ENCODE results near the gene EDC3. TPM values are rescaled to one million over a fixed set of nuclear protein-coding genes. Genes with fewer than 3 reads are reported as not detected.

The EDC3 gene
- total RNA-seq, 2 donors from 2014 or later = 6.7 to 9.2 TPM

DNA sequence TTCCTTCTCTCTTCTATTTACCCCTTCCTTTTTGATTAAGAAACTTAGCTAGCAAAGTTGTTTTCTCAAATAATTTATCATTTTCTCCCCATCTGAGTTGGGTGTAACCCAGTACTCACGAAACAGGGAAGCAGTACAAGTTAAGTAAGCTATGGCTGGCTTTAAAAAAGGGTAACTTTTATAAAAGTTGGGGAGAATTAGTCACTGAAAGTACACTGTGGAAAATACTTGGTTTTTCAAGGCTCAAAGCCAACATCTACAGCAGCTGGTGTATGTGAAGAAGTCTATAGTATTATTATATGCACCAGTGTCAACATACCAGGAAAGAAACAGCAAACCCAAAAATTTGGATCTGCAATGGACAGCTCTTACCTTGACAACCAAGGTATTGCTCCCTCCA, 54.7 kb downstream of the EDC3 start:
- Histone ChIP-seq H3K9me3 (no peaks in the 10 kb centered on the region), H3K4me3 (no peak overlapping the region), H3K4me1 (peaks cover 44% of the 10 kb centered on the region), H3K36me3 (replicated peaks in 1 of 2; ENCODE audit: insufficient read depth in 1 of 2, low read depth in 2 of 2) (peaks cover 0 to 10% of the 10 kb centered on the region in 2 donors), H3K27ac (no peak overlapping the region), H3K27me3 (no peaks in the 10 kb centered on the region)
- 83 to 84% methylated on average over 1 of the region's 1 CpG for WGBS, 2 donors
- TF ChIP-seq POLR2A (IDR thresholded peaks at IDR 0.05) = no peak
- TF ChIP-seq, protein P1, sequence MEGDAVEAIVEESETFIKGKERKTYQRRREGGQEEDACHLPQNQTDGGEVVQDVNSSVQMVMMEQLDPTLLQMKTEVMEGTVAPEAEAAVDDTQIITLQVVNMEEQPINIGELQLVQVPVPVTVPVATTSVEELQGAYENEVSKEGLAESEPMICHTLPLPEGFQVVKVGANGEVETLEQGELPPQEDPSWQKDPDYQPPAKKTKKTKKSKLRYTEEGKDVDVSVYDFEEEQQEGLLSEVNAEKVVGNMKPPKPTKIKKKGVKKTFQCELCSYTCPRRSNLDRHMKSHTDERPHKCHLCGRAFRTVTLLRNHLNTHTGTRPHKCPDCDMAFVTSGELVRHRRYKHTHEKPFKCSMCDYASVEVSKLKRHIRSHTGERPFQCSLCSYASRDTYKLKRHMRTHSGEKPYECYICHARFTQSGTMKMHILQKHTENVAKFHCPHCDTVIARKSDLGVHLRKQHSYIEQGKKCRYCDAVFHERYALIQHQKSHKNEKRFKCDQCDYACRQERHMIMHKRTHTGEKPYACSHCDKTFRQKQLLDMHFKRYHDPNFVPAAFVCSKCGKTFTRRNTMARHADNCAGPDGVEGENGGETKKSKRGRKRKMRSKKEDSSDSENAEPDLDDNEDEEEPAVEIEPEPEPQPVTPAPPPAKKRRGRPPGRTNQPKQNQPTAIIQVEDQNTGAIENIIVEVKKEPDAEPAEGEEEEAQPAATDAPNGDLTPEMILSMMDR (IDR thresholded peaks at IDR 0.05) = no peak
- no peak for DNase-seq
- no peak for ATAC-seq
- intact Hi-C loops (cut with DNase I) = no loop called here

DNA sequence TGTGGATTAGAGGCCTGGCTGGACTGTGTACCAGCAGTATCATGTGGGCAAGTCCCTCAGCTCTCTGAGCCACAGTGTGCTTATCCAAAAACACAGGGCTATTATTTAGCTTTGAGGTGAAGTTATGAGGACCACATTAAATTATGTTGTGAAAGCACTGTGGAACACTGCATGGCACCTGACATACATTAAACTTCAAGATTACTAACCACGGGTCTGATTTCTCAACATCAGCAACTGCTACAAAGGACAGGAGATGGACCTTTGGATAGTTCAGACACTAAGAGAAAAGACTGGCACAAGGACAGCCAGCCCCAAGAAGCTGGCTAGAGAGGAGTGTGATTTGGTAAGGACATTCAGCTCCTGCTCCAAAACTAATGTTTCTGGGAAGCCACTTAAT, 58.8 kb downstream of the EDC3 start:
- Histone ChIP-seq H3K27ac (no peak overlapping the region), H3K27me3 (no peaks in the 10 kb centered on the region), H3K4me3 (no peak overlapping the region), H3K9me3 (no peaks in the 10 kb centered on the region), H3K4me1 (peaks cover 13% of the 10 kb centered on the region), H3K36me3 (replicated peaks in 1 of 2; ENCODE audit: insufficient read depth in 1 of 2, low read depth in 2 of 2) (peaks cover 0 to 21% of the 10 kb centered on the region in 2 donors)
- no peak for DNase-seq
- ATAC-seq = no peak
- no peak for TF ChIP-seq POLR2A (IDR thresholded peaks at IDR 0.05)
- TF ChIP-seq, protein P1 (IDR thresholded peaks at IDR 0.05) = no peak
- intact Hi-C loops (cut with DNase I) = no loop called here
- whole genome bisulfite sequencing, 2 donors = 25 to 57% methylated on average over 1 of the region's 1 CpG

DNA sequence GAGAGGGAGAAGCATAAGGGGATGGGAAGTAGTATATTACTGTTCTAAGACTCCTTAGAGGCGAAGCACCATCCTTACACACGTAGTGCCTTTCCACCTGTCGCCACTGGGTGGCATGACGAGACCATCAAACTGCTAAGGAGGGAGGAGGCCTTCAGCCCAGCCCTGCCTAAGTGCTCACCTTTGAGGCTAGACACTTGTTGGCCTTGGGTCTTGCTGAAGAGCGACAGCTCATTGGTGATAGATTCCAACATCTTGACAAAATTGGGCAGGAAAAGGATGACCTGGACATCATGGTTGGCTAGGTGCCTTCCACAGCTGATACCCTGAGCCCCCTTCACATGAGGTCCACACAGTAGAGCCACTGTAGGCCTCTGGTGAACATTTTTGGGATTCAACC, 60.6 kb downstream of the EDC3 start:
- H3K4me3 ChIP-seq = no peak overlapping the region
- no peak for TF ChIP-seq POLR2A (IDR thresholded peaks at IDR 0.05)
- TF ChIP-seq, protein P1 (IDR thresholded peaks at IDR 0.05) = peak; percentile 57 to 91 (median 85)
- no peaks in the 10 kb centered on the region for H3K27me3 ChIP-seq
- 12 to 21% methylated on average over 5 of the region's 5 CpGs for WGBS, 2 donors
- DNase-seq = peak; percentile 67 to 74 (median 70)
- intact Hi-C loops (cut with DNase I) = no loop called here
- no peak overlapping the region for H3K27ac ChIP-seq
- H3K36me3 ChIP-seq (replicated peaks in 1 of 2; ENCODE audit: insufficient read depth in 1 of 2, low read depth in 2 of 2) = peaks cover 0 to 23% of the 10 kb centered on the region in 2 donors
- H3K9me3 ChIP-seq = no peaks in the 10 kb centered on the region
- no peaks in the 10 kb centered on the region for H3K4me1 ChIP-seq
- ATAC-seq = peak; percentile 75

DNA sequence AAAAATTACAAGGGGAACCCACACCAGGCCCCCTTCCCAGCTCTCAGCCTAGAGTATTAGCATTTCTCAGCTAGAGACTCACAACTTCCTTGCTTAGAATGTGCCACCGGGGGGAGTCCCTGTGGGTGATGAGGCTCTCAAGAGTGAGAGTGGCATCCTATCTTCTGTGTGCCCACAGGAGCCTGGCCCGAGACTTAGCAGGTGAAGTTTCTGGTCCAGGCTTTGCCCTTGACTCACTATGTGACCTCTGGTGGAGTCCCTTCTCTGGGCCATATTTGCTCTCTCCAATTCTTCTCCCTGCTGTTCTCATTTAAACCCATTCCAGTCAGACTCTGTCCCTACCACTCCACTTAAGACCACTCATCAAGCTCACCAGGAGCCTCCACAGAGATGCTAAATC, 62.0 kb downstream of the EDC3 start:
- no peaks in the 10 kb centered on the region for H3K4me1 ChIP-seq
- peaks cover 0 to 26% of the 10 kb centered on the region in 2 donors for H3K36me3 ChIP-seq (replicated peaks in 1 of 2; ENCODE audit: insufficient read depth in 1 of 2, low read depth in 2 of 2)
- no peak overlapping the region for H3K4me3 ChIP-seq
- intact Hi-C loops (cut with DNase I) = loop anchor here (5.0 kb wide), 1 partner anchor 134 kb away; no protein-coding TSS in a partner anchor
- no peak for TF ChIP-seq POLR2A (IDR thresholded peaks at IDR 0.05)
- TF ChIP-seq, protein P1 (IDR thresholded peaks at IDR 0.05) = no peak
- no peaks in the 10 kb centered on the region for H3K9me3 ChIP-seq
- WGBS, 2 donors = 76 to 82% methylated on average over 2 of the region's 2 CpGs
- no peak overlapping the region for H3K27ac ChIP-seq
- ATAC-seq (no peak), DNase-seq (no peak)
- H3K27me3 ChIP-seq = no peaks in the 10 kb centered on the region

DNA sequence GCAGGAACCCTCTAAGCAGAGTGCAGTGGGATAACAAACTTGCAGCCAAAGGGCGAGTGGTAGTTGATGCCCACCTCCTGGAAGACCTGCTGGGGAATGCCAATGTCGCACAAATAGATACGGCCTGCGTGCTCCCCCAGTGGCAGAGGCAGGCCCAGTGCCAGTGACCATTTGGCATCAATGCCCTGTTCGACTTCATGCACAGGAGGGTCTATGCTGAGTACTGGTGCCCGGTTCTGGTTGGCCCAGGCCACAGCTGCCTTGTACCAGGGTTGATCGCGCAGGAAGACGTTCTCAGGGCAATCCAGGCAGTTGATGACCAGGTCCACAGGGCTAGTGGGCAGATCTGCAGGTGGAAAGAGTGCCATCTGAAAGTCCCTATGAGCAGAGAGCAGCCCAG, 63.2 kb downstream of the EDC3 start:
- intact Hi-C loops (cut with DNase I) = loop anchor here (5.0 kb wide), 1 partner anchor 135 kb away; no protein-coding TSS in a partner anchor
- Histone ChIP-seq H3K4me3 (no peak overlapping the region), H3K9me3 (no peaks in the 10 kb centered on the region), H3K36me3 (replicated peaks in 1 of 2; ENCODE audit: insufficient read depth in 1 of 2, low read depth in 2 of 2) (peaks cover 1 to 36% of the 10 kb centered on the region in 2 donors), H3K27ac (no peak overlapping the region), H3K27me3 (no peaks in the 10 kb centered on the region), H3K4me1 (no peaks in the 10 kb centered on the region)
- 85 to 93% methylated on average over 2 to 9 of the region's 9 CpGs for WGBS, 2 donors
- no peak for TF ChIP-seq POLR2A (IDR thresholded peaks at IDR 0.05)
- TF ChIP-seq, protein P1 (IDR thresholded peaks at IDR 0.05) = no peak
- ATAC-seq (no peak), DNase-seq (no peak)
